ENCODE measurements around the gene PTAFR.

- TF ChIP-seq CTCF (optimal IDR thresholded peaks at IDR 0.05 in 1 of 3, IDR thresholded peaks at IDR 0.05 in 1 of 3, conservative IDR thresholded peaks at IDR 0.05 in 1 of 3; ENCODE audit: extremely low read depth in 1 of 3, insufficient read depth in 2 of 3, low read length in 3 of 3) (no peak), EZH2 (IDR thresholded peaks at IDR 0.05; ENCODE audit: low read length) (no peak)
Measured at GRCh38 chr1:28170001-28170596, 6.4 kb downstream of the PTAFR start.

All from keratinocyte (primary cell).